Brain pericyte (primary cell): ENCODE results near the gene ZBTB49.
"Not testable (repeated sequence)": the region's sequence is repeated elsewhere in the genome, so short reads cannot be mapped to it uniquely, and the experiment has no call there.

Experiments used
- DNase-seq: peaks from one replicate; pipeline ENCODE4 v3.0.0-alpha.2; 2012; ENCODE audit warnings: low read depth, low spot score

The ZBTB49 gene, protein sequence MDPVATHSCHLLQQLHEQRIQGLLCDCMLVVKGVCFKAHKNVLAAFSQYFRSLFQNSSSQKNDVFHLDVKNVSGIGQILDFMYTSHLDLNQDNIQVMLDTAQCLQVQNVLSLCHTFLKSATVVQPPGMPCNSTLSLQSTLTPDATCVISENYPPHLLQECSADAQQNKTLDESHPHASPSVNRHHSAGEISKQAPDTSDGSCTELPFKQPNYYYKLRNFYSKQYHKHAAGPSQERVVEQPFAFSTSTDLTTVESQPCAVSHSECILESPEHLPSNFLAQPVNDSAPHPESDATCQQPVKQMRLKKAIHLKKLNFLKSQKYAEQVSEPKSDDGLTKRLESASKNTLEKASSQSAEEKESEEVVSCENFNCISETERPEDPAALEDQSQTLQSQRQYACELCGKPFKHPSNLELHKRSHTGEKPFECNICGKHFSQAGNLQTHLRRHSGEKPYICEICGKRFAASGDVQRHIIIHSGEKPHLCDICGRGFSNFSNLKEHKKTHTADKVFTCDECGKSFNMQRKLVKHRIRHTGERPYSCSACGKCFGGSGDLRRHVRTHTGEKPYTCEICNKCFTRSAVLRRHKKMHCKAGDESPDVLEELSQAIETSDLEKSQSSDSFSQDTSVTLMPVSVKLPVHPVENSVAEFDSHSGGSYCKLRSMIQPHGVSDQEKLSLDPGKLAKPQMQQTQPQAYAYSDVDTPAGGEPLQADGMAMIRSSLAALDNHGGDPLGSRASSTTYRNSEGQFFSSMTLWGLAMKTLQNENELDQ

DNA sequence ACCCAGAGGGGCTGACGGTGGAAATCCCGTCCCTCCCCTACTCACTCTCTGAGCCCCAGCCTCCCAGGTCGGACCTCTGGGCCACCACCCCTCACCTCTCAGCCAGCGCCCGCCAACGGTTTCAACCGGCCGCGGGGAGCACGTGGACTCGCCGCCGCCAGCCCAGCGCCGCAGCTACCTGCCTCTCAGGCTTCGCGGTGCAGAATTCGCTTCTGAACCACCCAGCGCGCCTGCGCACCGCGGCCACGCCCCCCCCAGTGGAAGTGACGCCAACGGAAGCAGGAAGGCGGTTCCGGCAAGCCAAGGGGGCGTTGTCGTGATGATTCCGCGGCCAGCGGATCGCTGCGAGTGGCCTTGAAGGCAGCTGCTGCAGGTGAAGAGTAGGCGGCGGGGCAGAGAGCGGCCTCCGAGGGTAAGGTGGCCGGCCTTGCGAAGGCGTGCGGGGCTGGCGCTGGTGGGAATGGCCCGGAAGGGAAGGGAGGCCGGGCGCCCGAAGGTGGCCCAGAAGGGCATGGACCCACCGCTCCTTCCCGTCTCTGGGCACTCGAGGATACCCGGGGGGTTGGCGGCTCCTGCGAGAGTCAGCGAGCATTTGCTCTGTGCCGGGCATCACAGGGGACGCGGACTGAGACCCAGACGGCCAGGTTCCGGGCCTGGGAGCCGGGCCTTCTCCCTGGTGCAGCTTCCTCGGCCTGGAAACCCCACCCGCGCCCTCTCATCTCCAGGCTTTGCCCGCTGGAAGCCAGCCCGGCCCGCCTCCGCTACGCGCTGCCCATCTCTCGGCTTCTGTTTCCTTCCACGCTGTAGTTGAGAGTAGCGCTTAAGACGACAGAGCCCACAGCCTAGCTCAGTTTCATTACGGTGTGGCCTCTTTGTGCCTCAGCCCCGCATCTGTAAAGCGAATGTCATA, at the start of gene ZBTB49, which contains the start of gene LYAR:
ZBTB49 (plus strand) TSS at position 311 of the 910 bp plus-strand sequence. CDS start 9,695 bp downstream, outside the sequence.
LYAR (minus strand) TSS at position 214 of the 910 bp plus-strand sequence. CDS start 6,412 bp downstream, outside the sequence.
- DNase-seq: peak; percentile 69

DNA sequence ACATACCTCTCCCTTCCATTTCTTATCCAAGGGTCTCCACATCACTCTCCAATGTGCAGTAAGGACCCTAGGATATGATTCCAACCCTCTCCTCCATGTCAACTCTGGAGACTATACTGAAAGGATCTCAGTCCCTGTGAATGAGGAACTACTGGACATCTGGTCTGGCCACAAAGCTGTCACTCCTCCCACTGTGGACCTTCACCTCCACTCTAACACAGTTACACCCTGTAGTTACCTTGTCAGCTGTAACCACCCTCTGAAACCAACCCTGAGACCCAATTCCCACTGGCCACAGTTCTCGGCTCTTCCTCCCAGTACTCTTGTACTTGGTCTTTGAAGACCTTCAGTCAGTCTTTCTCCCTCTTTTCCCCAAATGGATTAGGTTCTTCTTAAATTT, 44.9 kb upstream of the ZBTB49 start:
- no peak for DNase-seq

DNA sequence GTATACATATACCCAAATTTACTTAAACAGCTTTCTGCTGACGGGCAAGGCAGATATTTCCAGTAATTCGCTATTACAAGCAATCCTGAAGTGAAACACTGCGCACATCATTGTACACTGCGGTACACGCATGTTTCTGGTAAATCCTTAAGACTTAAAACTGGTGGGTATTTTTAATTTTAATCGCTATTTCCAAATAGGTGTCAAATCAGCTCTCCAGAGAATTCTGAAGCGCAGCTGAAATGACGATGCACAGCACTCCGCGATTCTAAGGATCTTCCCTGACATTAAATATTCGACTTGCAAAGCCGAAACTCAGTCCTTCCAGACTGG, 42.4 kb upstream of the ZBTB49 start:
- no peak for DNase-seq

DNA sequence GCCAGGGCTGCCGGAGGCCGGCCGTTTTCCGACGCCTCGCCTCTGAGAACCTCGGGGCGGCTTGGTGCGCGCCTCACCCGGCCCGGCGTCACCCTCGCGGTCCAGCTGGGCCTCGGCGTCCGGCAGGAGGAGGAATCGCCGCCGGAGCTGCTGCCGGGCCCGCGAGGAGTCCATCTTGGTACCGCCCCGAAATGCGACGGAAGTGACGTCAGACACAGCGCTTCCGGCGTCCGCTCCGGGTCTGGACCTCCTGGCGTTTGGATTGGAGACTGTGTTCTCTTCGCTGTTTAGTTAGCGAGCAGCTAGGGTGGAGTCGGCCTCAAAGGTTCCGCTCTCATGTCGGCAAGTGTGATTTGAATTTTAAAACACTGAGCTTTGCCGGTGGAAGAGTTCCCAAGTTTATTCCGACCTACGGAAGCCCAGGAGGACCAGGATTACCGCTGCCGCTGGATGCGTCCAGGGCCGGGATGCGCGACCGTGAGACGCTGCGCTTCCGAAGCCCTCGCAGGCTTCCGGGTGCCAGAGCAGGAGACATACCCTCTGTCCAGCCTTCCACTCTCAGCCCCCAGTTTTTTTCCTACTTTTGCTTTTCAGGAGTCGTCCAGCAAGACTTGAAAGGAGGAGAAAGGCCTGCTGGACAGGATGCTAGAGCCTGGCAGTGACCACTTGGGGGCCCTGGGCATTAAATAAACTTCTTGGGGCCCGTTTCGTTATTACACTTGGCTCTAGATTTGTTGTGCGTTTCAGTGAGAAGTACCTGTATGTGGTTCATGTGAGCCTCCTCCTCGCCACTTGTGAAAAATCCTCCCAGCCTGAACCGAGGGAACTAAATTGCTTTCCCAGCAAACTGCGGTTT, 41.8 kb upstream of the ZBTB49 start, which contains the start of gene TMEM128:
TMEM128 (minus strand) TSS at position 195 of the 856 bp plus-strand sequence; CDS start at position 174, 21 bp downstream.
- peak; percentile 77 for DNase-seq

DNA sequence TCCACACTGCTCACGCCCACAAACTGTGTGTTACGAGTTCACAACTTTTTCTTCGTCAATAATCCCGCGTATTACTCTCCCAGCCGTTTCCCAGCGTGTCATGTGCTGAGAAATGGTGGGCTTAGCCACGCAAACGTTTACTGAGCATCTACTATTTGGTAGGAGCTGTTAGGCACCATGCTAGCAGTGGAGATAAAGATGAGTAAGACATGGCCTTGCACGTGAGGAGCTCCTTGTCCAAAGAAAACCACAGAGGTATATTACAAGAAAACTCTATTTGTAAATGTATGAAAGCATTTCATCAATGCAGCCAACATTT, 41.2 kb upstream of the ZBTB49 start:
- no peak for DNase-seq

DNA sequence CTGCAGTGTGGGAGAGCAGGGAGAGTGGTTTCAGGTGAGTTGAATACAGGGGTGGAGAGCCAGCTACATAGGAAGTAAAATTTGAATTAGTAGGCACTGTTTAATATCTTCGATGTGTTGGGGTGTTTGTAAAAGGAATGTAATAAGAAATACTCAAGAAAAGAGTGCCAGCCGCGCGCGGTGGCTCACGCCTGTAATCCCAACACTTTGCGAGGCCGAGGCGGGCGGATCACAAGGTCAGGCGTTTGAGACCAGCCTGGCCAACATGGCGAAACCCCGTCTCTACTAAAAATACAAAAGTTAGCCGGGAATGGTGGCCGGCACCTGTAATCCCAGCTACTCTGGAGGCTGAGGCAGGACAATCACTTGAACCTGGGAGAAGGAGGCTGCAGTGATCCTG, 40.7 kb upstream of the ZBTB49 start:
- DNase-seq: not testable (repeated sequence)

DNA sequence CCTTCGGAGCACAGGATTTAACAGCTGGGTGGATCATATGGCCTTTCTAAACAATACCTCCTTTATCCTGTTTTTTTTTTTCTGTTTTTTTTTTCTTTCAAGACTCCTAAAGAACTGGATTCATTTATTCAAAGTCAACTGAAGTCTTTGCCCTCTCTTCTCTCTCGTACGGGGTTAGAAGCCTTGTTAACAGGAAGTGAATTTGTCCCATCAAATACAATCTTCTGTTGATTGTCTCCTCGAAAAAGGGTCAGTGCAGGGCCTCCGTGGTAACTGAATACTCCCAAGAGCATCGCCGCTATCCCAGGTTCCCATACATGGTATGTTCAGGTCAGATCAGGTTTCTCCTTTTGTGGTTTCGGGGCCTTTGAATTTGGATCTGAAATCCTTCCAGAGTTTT, 40.2 kb upstream of the ZBTB49 start:
- DNase-seq: no peak

DNA sequence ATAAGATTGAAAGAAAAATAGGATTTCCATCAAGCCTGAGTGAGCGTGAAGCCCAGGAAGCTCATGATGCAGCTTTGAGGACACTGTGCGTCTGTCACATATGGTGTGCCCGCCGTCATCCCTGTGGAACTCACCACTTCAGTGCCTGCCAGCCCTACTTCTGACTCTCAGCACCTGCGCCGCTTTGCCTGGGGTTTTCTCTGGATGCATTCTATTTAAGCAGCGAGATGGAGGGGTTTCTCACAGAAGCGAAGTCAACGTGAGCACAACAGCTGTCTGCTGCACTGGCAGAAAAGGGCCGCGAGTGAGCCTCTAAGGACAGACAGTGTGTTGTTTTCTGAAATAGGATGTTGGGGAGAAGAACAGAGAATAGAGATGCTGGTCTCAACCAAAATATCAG, 35.9 kb upstream of the ZBTB49 start:
- no peak for DNase-seq

DNA sequence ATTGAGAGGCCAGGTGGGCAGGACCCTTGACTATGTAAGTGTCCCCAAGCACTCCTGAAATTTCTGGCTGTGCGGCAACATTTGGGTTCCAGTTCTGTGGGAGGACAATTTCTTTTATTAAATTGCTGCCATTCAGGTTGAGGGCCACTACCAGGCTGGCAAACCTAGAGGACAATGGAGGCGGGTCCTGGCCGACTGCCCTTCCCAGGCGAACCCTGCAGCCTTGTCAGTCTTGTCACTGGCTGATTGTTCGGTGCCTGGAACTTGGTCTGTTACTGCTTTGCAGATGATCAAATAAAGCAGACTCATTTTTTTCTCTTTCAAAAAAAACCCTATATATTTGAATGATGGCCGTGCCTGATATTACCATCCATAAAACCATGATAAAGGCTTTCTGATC, 35.4 kb upstream of the ZBTB49 start:
- DNase-seq: no peak

DNA sequence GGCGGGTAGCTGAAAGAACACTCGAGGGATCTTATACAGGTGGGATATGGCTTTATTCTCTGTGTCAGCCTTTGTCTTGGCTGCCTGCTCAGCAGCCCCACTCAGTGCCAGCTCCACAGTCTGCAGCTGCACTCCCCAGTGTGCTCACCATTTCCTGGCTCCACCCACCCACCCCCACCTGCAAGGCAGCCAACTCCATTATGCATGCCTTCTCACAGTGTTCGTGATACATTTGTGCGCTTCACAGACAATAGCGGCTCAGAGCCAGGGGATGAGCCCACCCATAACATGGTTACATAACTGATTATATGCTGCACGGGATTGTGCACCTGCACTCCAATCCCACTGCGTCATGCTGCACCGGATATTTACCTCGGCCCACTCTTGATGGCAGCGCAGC, 33.3 kb upstream of the ZBTB49 start:
- DNase-seq: no peak

DNA sequence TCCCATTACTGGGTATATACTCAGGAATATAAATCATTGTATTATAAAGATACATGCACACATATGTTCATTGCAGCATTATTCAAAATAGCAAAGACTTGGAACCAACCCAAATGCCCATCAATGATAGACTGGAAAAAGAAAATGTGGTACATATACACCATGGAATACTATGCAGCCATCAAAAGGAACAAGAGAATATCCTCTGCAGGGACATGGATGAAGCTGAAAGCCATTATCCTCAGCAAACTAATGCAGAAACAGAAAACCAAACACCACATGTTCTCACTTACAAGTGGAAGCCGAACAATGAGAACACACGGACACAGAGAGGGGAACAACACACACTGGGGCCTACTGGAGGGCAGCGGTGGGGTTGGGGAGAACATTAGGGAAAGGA, 32.3 kb upstream of the ZBTB49 start:
- DNase-seq: not testable (repeated sequence)

DNA sequence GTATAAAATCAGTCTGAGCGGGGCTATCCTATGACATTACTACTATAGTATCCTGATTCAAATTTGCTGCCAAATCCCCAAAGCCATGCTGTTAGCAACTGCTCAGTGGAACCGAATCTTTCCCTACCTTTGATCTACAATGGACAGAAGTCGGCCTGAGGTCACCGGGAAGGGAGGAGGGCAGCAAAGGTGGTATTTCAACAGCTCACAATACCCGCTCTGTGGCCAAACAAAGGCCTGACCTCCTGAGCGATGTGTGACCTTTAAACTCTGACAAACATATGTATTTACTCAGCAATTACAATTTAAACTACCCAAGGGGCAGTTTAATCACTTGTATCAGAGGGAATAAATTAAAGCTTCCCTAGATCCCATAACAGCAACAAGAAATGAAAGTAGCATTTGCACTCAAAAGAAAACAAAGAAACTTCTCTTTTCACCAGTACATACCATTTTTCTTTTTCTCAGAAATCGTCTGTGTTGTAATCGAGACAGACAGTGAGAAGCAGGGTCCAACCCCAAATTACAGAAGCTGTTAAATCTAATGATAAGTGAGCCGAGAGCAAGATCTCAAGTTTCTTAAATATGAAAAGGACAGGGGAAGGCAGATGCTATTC, 30.5 kb upstream of the ZBTB49 start:
- DNase-seq: no peak

DNA sequence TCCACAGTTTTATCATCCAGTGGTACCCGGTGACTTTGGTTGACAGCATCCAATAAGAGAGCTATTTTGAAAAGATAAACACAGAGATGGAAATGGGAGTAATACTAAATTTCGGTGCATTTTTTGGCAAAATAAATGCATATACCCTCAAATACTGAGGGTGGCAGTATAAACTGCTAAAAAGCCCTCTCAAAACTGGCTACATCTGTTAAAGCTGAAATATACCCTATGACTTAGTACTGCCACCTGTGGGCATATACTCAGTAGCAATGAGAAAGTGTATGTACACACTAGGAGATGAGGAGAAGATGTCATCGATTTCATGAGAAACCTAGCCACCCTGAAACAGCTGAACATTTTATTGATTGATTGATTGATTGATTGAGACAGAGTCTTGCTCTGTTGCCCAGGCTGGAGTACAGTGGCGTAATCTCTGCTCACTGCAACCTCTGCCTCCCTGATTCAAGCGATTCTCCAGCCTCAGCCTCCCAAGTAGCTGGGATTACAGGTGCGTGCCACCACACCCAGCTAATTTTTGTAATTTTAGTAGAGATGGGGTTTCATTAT, 29.8 kb upstream of the ZBTB49 start:
- DNase-seq: peak; percentile 20

DNA sequence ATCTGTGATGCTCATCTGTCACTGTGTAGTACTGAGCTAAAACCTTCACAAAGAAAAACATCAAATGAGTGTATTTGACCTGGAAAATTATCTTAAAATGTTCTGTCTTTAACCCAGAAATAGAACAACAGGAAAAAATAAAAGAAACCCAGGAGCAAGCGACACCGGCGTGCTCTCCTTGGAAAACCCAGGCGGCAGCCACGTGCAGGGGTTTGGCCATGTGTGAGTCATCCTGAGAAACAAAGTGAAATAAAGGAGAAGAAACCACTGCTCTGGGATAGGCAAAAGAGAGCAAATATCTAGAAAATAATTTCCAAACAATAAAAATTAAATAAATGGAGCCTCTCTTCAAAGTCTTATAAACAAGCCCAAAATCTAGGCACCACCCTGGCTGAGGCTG, 22.1 kb upstream of the ZBTB49 start:
- DNase-seq: no peak

DNA sequence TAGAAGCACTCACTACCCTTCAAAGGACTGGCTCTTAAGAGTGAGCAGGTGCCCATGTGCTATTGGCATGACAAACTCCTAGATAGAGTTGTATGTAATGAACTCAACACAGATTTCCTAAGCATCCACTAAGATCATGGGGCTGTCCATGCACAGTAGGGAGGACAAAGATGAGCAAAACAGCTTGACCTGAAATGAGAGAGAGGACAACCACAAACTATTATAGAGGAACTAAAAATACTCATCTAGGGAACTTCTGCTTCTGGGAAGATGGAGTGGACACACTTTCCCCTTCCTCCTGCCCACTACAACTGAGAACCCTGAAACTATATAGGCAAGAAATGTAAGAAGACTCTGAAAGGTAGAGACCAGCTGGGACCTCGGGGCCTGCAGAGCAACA, 21.3 kb upstream of the ZBTB49 start:
- no peak for DNase-seq

DNA sequence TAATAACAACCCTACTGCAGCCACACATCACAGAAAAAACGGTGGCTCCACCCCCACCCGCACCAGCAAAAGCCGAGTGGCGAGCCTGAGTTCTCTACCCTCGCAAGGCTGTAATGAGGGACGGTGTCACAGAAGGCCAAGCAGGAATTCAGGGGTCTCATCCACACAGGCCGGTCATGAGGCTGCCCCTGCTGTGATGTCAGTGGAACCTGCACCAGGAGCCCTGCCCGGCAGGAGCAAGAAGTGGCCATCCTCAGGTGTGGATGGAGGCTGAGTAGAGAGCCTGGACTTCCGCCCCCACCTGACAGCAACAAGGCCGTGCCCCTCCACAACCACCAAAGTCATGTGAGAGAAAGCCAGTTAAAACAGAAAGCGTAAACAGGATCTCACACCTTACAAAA, 20.7 kb upstream of the ZBTB49 start:
- DNase-seq: no peak

DNA sequence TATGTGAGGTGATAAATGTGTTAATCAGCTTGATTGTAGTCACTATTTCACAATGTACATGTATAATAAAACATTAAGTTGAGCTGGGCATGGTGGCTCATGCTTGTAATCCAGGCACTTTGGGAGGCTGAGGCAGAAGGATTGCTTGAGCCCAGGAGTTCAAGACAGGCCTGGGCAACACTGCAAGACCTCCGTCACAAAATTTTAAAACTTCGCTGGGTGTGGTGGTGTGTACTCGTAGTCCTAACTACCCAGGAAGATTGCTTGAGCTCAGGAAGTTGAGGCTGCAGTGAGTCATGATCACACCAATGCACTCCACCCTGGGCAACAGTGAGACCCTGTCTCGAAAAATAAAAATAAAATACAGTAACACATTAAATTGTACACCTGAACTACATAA, 20.2 kb upstream of the ZBTB49 start:
- DNase-seq: no peak

DNA sequence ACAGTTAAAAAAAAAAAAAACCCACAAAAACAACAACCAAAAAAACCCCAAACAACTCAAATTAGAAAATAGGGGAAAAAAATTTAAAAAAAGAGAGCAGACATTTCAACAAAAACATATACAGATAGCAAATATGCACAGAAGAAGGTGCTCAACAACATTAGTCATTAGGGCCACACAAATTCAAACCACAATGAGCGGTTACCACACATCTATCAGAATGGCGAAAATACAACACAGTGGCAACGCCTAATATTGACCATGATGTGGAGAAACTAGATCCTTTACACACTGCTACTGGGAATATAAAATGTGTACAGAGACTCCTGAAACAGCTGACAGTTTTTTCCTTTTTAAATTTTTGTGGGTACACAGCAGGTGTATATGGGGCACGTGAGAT, 19.5 kb upstream of the ZBTB49 start:
- DNase-seq: no peak

DNA sequence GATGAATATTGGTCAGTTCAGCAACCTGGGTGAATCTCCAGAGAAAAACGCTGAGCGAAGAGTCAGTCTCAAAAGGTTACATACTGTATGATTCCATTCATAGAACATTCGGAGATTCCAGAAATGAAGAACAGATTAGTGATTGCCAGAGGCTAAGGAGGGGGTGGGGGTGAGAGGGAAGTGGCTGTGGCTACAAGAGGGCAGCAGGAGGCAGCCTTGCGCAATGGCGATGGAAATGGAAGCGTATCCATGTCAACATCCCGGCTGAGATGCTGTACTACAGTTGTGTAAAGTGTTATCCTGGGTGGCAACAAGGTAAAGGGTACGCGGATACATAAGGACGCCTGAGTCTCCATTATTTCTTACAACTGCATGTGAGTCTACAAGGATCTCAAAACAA, 18.1 kb upstream of the ZBTB49 start:
- DNase-seq: no peak

DNA sequence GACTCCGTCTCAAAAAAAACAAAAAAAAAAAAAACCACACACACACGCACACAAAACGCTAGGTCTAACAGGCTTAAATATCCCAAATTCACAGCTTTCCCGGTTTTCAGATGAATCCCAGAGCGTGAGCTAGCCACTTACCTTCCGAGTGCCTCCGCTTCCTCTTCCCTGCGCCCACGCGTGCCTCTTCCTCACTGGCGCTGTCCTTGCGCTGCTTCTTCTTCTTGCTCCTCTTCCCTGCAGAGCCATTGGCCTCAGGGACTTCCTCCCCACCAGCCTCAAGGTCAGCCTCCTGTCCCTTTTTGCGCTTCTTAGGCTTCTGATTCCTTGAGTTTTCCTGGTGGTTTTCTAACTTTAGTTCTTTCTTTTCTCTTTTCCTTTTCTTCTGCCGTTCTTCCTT, 15.8 kb upstream of the ZBTB49 start:
- no peak for DNase-seq
